ENCODE measurements around the gene SIK3.

GRCh38 chr11:116865696-116866095 lies 232.5 kb downstream of the SIK3 start:
- no peak for TF ChIP-seq CTCF (IDR thresholded peaks at IDR 0.05)
- no peak for TF ChIP-seq POLR2A (IDR thresholded peaks at IDR 0.05)
